ENCODE measurements around the gene STIM2. TPM values are rescaled to one million over a fixed set of nuclear protein-coding genes. Genes with fewer than 3 reads are reported as not detected.
A peak's percentile ranks its signal among the peaks of the same experiment; 100 is the strongest.

STIM2 gene
- total RNA-seq, 2 experiments from 2014 or later: 70.2 to 75.2 TPM

DNA sequence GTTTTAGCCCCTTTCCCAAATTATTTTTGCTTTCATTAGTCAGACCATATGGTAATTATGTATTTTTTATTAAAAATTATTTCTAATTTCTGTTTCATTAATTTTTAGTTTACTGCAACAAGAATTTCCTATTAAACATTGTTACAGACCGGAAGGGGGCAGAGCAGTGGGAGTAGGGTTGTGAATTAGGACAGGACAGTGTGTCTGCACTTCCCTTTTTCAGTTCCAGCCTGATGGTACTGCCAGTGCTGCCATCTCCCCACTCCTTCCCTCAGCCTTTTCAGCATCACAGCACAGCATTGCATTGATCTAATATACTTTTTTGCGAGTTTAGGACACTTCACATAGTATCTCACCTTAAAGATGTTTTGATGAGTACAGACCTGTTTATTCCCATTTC lies 76.5 kb downstream of the STIM2 start:
- no peaks in the 10 kb centered on the region for H3K9me3 Mint-ChIP-seq
- no peak overlapping the region for H3K27ac Mint-ChIP-seq
- H3K36me3 Mint-ChIP-seq: peaks cover 22% of the 10 kb centered on the region
- peaks cover 24% of the 10 kb centered on the region for H3K4me1 Mint-ChIP-seq
- no peak overlapping the region for H3K4me3 Mint-ChIP-seq
- POLR2A ChIA-PET: no interaction called here
- no peak for DNase-seq
- no peak for ATAC-seq (ENCODE audit: low read depth)
- H3K27me3 Mint-ChIP-seq: no peaks in the 10 kb centered on the region

DNA sequence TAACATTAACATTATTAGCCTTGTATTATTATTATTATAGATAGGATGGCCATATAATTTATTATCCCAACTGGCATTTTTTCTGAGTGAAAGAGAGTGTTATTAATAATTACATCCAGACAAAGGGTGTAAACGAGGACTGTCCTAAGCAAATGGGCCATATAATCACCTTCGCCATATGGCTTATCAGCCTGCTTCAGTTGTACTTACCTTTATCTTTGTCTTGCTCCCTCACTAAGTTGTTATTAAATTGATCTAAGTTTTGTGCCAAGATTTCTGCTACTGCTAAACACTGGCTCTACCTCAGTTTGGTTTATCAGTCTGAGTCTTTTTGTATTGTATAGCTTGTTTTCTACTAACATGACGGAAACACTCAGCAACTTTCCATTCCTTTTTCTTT lies 76.9 kb downstream of the STIM2 start:
- no peak overlapping the region for H3K4me3 Mint-ChIP-seq
- POLR2A ChIA-PET: no interaction called here
- H3K9me3 Mint-ChIP-seq: no peaks in the 10 kb centered on the region
- ATAC-seq (ENCODE audit: low read depth) (no peak), DNase-seq (no peak)
- H3K36me3 Mint-ChIP-seq: peaks cover 21% of the 10 kb centered on the region
- H3K27me3 Mint-ChIP-seq: no peaks in the 10 kb centered on the region
- no peak overlapping the region for H3K27ac Mint-ChIP-seq
- peaks cover 27% of the 10 kb centered on the region for H3K4me1 Mint-ChIP-seq

DNA sequence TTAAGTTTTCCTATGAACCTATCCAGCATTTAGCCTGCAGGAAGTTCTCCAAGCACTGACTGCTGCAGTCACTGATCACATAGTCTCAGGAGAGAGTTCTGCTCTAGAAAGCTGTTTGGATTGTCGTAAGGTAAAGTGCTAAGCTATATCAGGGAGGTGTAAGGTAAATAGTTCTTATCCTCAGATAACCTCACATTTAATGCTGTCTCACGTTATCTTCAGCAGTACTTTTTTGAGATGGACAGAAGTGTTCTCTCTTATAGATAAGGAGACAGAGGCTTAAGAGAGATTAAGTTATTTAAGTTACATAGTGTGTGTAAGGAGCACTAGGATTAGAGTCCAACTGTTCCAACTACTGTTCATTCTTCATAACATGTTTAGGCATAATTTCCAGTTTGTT lies 77.9 kb downstream of the STIM2 start:
- Mint-ChIP-seq H3K36me3 (peaks cover 20% of the 10 kb centered on the region), H3K4me3 (no peak overlapping the region), H3K4me1 (peaks cover 28% of the 10 kb centered on the region), H3K27me3 (no peaks in the 10 kb centered on the region), H3K27ac (no peak overlapping the region), H3K9me3 (no peaks in the 10 kb centered on the region)
- POLR2A ChIA-PET: no interaction called here
- DNase-seq: no peak
- ATAC-seq (ENCODE audit: low read depth): no peak

DNA sequence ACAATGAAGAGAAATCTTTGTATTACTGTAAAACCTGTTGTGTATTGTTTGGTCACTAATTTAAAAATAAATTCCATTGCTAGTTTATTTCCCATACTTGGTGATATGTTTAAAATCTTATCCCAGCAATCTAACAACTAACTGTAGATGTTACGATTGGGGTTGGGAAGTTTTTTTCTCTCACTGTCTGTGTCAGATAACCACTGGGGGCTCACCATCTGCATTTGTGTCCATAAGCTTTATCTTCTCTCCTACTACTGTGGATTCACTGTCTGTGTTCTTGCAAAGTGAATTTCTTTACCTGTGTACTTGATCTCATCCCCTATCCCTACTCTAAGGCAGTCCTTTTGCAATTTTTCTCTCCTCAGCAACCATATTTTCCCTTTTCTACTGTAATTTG lies 81.3 kb downstream of the STIM2 start:
- peak overlapping the region; percentile 1 for H3K27ac Mint-ChIP-seq
- ATAC-seq (ENCODE audit: low read depth) (no peak), DNase-seq (no peak)
- peaks cover 28% of the 10 kb centered on the region for H3K4me1 Mint-ChIP-seq
- H3K27me3 Mint-ChIP-seq: no peaks in the 10 kb centered on the region
- peaks cover 6% of the 10 kb centered on the region for H3K9me3 Mint-ChIP-seq
- H3K4me3 Mint-ChIP-seq: peak overlapping the region; percentile 5
- POLR2A ChIA-PET: no interaction called here
- H3K36me3 Mint-ChIP-seq: peaks cover 34% of the 10 kb centered on the region

DNA sequence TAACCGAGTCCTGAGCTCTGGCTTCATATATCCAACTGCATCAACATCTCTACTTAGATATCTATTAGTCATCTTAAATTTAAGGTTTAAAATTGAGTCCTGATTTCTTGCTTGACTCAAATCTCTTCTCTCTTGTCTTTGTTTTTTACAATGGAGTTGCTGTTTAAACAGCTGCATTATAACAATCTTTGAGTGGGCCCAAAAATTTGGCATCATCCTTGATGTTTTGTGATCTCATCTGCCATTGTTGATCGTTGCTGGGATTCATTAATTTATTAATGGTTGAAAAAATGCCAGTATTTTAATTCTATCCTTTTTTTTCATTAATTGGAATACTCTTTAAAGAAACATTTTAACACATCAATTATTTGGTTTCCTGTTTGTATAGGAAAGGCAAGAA lies 82.2 kb downstream of the STIM2 start:
- no peaks in the 10 kb centered on the region for H3K27me3 Mint-ChIP-seq
- ATAC-seq (ENCODE audit: low read depth) (no peak), DNase-seq (no peak)
- H3K9me3 Mint-ChIP-seq: peaks cover 6% of the 10 kb centered on the region
- H3K4me3 Mint-ChIP-seq: no peak overlapping the region
- POLR2A ChIA-PET: no interaction called here
- peaks cover 28% of the 10 kb centered on the region for H3K4me1 Mint-ChIP-seq
- no peak overlapping the region for H3K27ac Mint-ChIP-seq
- H3K36me3 Mint-ChIP-seq: peaks cover 36% of the 10 kb centered on the region

DNA sequence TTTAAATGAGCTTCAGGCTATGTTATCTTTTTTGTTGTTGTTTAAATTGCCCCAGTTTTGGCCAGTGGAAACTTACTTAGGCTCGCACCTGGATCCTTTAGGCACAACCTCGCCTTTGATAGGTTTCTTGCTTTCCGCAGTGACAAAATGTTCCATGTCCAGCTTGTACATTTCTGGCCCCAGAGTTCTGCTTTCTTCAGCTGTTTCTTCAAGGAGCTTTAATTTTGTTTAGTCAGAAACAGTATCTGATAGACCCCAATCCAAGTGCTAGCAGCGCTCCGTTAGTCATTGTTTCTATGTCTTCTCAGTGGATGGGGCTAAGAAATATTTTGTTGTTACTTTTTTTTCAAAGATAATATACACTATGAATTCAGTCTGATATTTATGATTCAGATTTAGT lies 82.8 kb downstream of the STIM2 start:
- no peak for ATAC-seq (ENCODE audit: low read depth)
- no peaks in the 10 kb centered on the region for H3K27me3 Mint-ChIP-seq
- peaks cover 6% of the 10 kb centered on the region for H3K9me3 Mint-ChIP-seq
- POLR2A ChIA-PET: no interaction called here
- DNase-seq: no peak
- H3K4me1 Mint-ChIP-seq: peaks cover 28% of the 10 kb centered on the region
- peaks cover 38% of the 10 kb centered on the region for H3K36me3 Mint-ChIP-seq
- H3K27ac Mint-ChIP-seq: no peak overlapping the region
- H3K4me3 Mint-ChIP-seq: no peak overlapping the region

DNA sequence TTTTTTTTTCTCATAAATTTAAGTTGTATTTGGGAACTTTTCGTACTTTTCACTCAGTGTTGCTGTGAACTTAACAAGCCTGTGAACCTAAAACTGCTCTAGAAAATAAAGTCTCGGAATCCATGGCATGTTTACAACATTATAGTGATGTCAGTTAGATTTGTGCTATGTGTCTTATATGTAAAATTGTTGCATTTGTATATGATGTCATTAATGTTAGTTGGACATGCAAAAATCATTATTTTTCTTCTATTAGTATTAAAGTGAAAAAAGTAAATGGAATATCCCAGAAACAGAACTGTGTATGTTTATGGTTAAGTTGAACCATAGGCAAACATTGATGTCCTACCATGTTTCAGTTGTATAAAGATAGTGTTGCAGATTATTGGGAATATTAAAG lies 85.2 kb downstream of the STIM2 start:
- POLR2A ChIA-PET: no interaction called here

DNA sequence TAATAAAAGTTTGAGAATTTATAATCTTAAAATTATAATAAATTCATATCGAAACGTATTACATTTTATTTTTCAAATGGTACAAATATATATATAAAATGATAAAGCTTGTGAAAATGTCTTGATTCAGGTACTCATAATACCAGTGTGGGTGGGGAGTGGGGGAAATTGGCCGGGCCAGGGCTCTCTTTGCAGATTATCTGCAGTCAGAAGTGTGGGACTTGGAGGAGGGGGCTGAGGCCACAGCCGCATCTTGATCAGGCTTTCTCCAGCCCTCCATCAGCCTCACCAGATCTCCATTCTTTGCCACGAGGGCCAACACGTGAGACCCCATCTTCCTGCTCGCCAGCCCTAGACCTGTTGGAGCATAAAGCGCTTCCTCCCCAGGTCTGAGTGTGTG lies 86.7 kb downstream of the STIM2 start:
- POLR2A ChIA-PET: no interaction called here
- Mint-ChIP-seq H3K4me1 (peaks cover 14% of the 10 kb centered on the region), H3K27ac (no peak overlapping the region), H3K9me3 (peaks cover 13% of the 10 kb centered on the region), H3K36me3 (peaks cover 45% of the 10 kb centered on the region), H3K4me3 (no peak overlapping the region), H3K27me3 (no peaks in the 10 kb centered on the region)
- ATAC-seq (ENCODE audit: low read depth): no peak
- no peak for DNase-seq

More for the DNA sequence above, 85.2 kb downstream of the STIM2 start:
- H3K9me3 Mint-ChIP-seq: peaks cover 7% of the 10 kb centered on the region
- no peak for DNase-seq
- H3K27me3 Mint-ChIP-seq: no peaks in the 10 kb centered on the region
- no peak overlapping the region for H3K4me3 Mint-ChIP-seq
- H3K4me1 Mint-ChIP-seq: peaks cover 22% of the 10 kb centered on the region
- no peak overlapping the region for H3K27ac Mint-ChIP-seq
- peaks cover 38% of the 10 kb centered on the region for H3K36me3 Mint-ChIP-seq
- ATAC-seq (ENCODE audit: low read depth): no peak

DNA sequence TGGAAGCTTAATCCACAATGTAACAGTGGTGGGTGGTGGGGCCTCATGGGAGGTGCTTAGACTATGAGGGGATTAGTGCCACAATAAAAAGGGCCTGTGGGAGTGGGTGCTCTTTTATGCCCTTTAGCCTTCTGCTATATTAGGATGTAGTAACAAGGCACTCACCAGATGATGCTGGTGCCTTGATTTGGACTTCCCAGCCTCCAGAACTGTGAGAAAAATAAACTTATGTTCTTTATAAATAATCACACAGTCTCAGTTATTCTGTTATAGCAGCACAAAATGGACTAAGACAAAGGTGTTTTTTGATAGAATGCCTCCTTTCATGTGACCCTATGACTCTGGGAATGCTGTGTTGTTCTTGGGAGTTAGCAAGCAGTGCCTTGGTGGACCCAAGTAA lies 89.8 kb downstream of the STIM2 start:
- DNase-seq (no peak), ATAC-seq (ENCODE audit: low read depth) (no peak)
- no peak overlapping the region for H3K27ac Mint-ChIP-seq
- H3K4me1 Mint-ChIP-seq: peaks cover 11% of the 10 kb centered on the region
- H3K36me3 Mint-ChIP-seq: peaks cover 31% of the 10 kb centered on the region
- no peaks in the 10 kb centered on the region for H3K27me3 Mint-ChIP-seq
- no peak overlapping the region for H3K4me3 Mint-ChIP-seq
- peaks cover 7% of the 10 kb centered on the region for H3K9me3 Mint-ChIP-seq
- POLR2A ChIA-PET: no interaction called here

DNA sequence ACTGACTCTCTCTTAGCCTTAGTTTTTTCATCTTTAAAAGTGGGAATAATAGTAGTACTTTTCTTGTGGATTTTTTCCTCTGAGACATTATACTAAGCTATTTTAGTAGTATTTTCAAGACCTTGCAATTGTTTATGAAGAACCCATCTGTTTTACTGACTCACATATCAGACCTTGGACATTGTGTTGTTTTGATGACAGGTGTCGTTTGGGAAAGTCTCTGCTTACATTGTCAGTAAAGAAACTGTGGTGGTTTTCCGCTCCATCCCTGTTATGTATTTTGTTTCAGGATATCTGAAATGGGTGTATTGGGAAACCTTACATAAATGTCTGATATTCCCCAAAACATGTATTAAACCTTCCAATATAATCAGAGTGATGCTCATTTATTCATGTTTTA lies 92.2 kb downstream of the STIM2 start:
- POLR2A ChIA-PET: no interaction called here
- Mint-ChIP-seq H3K9me3 (peaks cover 7% of the 10 kb centered on the region), H3K36me3 (peaks cover 26% of the 10 kb centered on the region), H3K27ac (no peak overlapping the region), H3K4me3 (no peak overlapping the region), H3K27me3 (no peaks in the 10 kb centered on the region), H3K4me1 (peaks cover 6% of the 10 kb centered on the region)
- no peak for ATAC-seq (ENCODE audit: low read depth)
- DNase-seq: no peak

DNA sequence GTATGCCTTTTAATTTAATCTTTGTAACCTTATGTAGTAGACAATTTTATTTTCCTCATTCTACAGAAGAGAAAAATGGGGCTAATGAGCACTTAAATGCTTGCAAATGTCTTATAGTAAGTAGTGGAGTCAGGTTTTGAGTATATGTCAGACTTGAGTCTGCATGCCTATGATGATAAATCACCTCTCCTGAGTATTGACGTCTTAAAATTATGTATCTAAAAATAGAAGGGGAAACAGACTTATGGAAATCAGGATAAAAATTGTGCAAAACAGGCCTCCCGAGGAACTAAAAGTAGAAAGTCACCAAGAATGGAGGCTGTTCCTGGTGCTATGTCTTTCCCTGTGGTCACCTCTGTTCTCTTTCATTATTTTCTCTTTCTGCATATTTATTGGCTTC lies 92.7 kb downstream of the STIM2 start:
- POLR2A ChIA-PET: no interaction called here
- ATAC-seq (ENCODE audit: low read depth) (no peak), DNase-seq (no peak)
- Mint-ChIP-seq H3K4me1 (peaks cover 6% of the 10 kb centered on the region), H3K4me3 (no peak overlapping the region), H3K9me3 (peaks cover 7% of the 10 kb centered on the region), H3K36me3 (peaks cover 24% of the 10 kb centered on the region), H3K27me3 (no peaks in the 10 kb centered on the region), H3K27ac (no peak overlapping the region)

DNA sequence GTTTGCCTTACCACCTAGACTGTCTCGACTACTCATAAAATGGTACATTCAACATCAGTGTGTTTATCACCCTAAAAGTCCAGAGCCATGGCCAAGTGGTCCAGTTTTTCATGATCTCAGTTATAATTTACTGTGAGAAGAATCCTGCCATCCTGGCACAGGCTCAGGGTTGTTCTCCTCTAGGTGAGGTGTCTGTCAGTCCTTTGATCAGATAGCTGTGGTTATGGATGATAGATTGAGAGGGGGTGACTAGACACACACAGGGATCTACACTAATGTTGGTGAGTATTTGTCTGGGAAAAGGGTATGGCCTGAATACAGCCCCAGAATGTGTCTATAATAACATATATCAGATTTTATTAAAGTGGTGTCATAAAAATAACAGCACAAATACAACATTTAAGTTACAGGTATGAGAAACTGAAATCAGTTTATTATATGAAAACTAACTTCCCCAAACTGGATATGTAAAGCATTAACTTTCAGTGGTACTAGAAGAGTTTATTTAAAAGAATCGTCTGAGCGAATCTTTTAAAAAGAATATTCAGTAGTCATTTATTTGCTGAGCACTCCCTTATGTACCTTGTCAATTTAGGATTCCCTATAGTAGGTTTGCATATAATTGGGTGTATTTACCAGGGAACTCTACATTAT lies 93.3 kb downstream of the STIM2 start:
- Mint-ChIP-seq H3K27ac (no peak overlapping the region), H3K4me3 (no peak overlapping the region), H3K27me3 (no peaks in the 10 kb centered on the region), H3K36me3 (peaks cover 27% of the 10 kb centered on the region), H3K4me1 (peaks cover 7% of the 10 kb centered on the region), H3K9me3 (peaks cover 7% of the 10 kb centered on the region)
- no peak for ATAC-seq (ENCODE audit: low read depth)
- no peak for DNase-seq
- POLR2A ChIA-PET: no interaction called here

DNA sequence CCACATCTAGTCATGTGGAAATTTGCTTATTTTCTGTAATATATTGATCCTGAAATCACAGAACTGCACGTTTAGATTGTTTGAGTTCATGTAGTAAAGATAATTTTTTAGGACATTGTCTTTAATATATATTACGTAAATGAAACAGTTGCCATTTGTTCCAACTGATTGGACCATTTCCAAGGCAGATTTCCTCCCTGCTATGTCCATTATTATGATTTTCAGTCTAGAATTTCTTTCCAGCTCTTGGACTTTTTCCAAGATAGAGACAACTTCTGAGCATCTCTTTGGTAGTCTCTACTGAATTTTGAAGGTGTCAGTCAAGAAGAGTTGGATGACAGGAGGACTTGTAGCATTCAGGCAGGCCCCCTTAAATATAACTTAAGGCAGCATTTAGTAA lies 94.6 kb downstream of the STIM2 start:
- Mint-ChIP-seq H3K4me1 (peaks cover 18% of the 10 kb centered on the region), H3K9me3 (peaks cover 7% of the 10 kb centered on the region), H3K4me3 (no peak overlapping the region), H3K36me3 (peaks cover 26% of the 10 kb centered on the region), H3K27me3 (no peaks in the 10 kb centered on the region), H3K27ac (no peak overlapping the region)
- ATAC-seq (ENCODE audit: low read depth) (no peak), DNase-seq (no peak)
- POLR2A ChIA-PET: no interaction called here

DNA sequence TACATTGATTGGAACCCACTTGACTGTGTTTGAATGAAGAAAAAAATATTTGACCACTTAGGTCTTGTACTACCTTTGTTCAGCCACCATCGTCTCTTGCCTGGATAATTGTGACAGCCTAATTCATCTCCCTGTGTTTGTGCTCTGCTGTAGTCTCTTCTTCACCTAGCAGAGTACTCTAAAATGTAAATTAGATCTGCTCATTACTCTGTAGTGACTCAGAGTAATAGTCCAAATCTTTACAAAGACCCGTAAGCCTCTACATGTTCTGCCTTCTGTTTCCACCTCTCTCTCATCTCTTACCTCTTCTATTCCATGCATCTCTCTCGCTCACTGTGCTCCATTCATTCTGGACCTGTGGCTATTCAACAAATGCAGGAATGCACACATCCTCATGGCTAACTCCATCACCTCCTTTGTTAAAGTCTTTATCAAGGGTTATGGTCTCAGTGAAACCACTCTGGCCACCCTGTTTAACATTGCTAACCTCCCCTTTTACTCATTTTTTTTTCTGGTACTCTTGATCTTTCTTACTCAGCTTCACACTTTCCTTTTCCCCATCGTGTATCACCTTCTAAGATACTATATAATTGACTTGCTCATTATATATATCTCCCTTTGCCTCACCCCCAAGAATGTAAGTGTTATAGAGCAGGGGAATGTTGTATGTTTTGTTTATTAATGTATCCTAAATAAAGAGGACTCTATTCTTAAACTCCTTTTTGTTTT lies 98.4 kb downstream of the STIM2 start:
- Mint-ChIP-seq H3K27ac (peak overlapping the region; percentile 8), H3K27me3 (no peaks in the 10 kb centered on the region), H3K9me3 (no peaks in the 10 kb centered on the region), H3K4me3 (peak overlapping the region; percentile 15), H3K4me1 (peaks cover 21% of the 10 kb centered on the region), H3K36me3 (peaks cover 16% of the 10 kb centered on the region)
- POLR2A ChIA-PET: no interaction called here
- peak; percentile 26 for ATAC-seq (ENCODE audit: low read depth)
- DNase-seq: no peak

Measured in activated naive CD8-positive, alpha-beta T cell treated with anti-CD3 and anti-CD28 coated beads, Interleukin-2, amount 10 ng/mL, durations not matched to agents 7 days and 5 days (primary cell).